GM19238 (cell line): Measurements from ENCODE around the gene FAM181B.

ENCODE experiments used
- DNase-seq: peaks from one replicate; pipeline ENCODE4 v3.0.0; 2011; ENCODE audit warnings: low spot score; ENCODE audit not compliant: insufficient read length

FAM181B gene

GRCh38 chr11:82733444-82734119 is at the start of gene FAM181B:
Gene FAM181B, minus strand, starts transcription at chr11:82733864. Its CDS starts 135 bp downstream, at chr11:82733729.
- no peak for DNase-seq

GRCh38 chr11:82782825-82783374 is 49.2 kb upstream of the FAM181B start:
- no peak for DNase-seq

GRCh38 chr11:82778776-82779175 is 45.1 kb upstream of the FAM181B start:
- DNase-seq = no peak

- DNase-seq = no peak
Measured at GRCh38 chr11:82776377-82776776, 42.7 kb upstream of the FAM181B start.

- DNase-seq = peak; percentile 18
Measured at GRCh38 chr11:82775736-82776346, 42.2 kb upstream of the FAM181B start.

GRCh38 chr11:82775218-82775617 is 41.6 kb upstream of the FAM181B start:
- DNase-seq = no peak

GRCh38 chr11:82771781-82772180 is 38.1 kb upstream of the FAM181B start:
- DNase-seq = no peak

GRCh38 chr11:82767123-82767522 is 33.5 kb upstream of the FAM181B start:
- no peak for DNase-seq

GRCh38 chr11:82765466-82766034 is 31.9 kb upstream of the FAM181B start:
- no peak for DNase-seq

GRCh38 chr11:82763167-82763566 is 29.5 kb upstream of the FAM181B start:
- no peak for DNase-seq

GRCh38 chr11:82759649-82760048 is 26.0 kb upstream of the FAM181B start:
- no peak for DNase-seq

GRCh38 chr11:82757660-82758357 is 24.1 kb upstream of the FAM181B start:
- no peak for DNase-seq

- no peak for DNase-seq
Measured at GRCh38 chr11:82756765-82757639, 23.3 kb upstream of the FAM181B start.

- DNase-seq = no peak
Measured at GRCh38 chr11:82754410-82754809, 20.7 kb upstream of the FAM181B start.

- DNase-seq = no peak
Measured at GRCh38 chr11:82753921-82754320, 20.3 kb upstream of the FAM181B start.

- DNase-seq = no peak
Measured at GRCh38 chr11:82752801-82753200, 19.1 kb upstream of the FAM181B start.

- DNase-seq = no peak
Measured at GRCh38 chr11:82750643-82751139, 17.0 kb upstream of the FAM181B start.

- DNase-seq = no peak
Measured at GRCh38 chr11:82747471-82747870, 13.8 kb upstream of the FAM181B start.

GRCh38 chr11:82738091-82738490 is 4.4 kb upstream of the FAM181B start:
- DNase-seq = no peak

- no peak for DNase-seq
Measured at GRCh38 chr11:82734120-82734479, 436 bp upstream of the FAM181B start.
